Uterus (tissue), 4 donors: ENCODE data around the gene MAB21L4. TPM values are rescaled to one million over a fixed set of nuclear protein-coding genes. Genes with fewer than 3 reads are reported as not detected.

Source experiments
- DNase-seq, 2 donors: peaks; one replicate each; pipeline ENCODE4 v3.0.0-alpha.2; 2019 to 2020
- H3K27ac ChIP-seq, 2 donors: fragments of 200-600 bp; sonication (generic); 1 replicate in 1 of 2; 2 replicates in 1 of 2; pipeline ENCODE4 v1.5.1; 2016 to 2018
- H3K27me3 ChIP-seq, 2 donors: fragments of 200-600 bp; sonication (generic); one replicate each; pipeline ENCODE4 v1.5.1; 2018 to 2019; ENCODE audit warnings: control low read depth in 1 of 2
- H3K36me3 ChIP-seq, 2 donors: fragments of 200-600 bp; sonication (generic); one replicate each; pipeline ENCODE4 v1.5.1; 2019; ENCODE audit warnings: control low read depth in 1 of 2
- H3K4me1 ChIP-seq, 2 donors: fragments of 200-600 bp; sonication (generic); one replicate each; pipeline ENCODE4 v1.5.1; 2018 to 2019; ENCODE audit warnings: control low read depth in 1 of 2
- H3K4me3 ChIP-seq, 2 donors: fragments of 200-600 bp; sonication (generic); 1 replicate in 1 of 2; 2 replicates in 1 of 2; pipeline ENCODE4 v1.5.1; 2018 to 2019; ENCODE audit warnings: mild to moderate bottlenecking in 1 of 2
- H3K9me3 ChIP-seq, 2 donors: fragments of 200-600 bp; sonication (generic); one replicate each; pipeline ENCODE4 v1.5.1; 2019; ENCODE audit warnings: control low read depth in 1 of 2
- CTCF ChIP-seq, 4 experiments: fragments of 200-600 bp in 2 of 4; fragments of 450-650 bp in 2 of 4; sonication (generic) in 2 of 4; IDR thresholded peaks; one replicate each; pipeline ENCODE4 v1.5.1; 2016 to 2019; ENCODE audit warnings: antibody characterized with exemption in 4 of 4, mild to moderate bottlenecking in 2 of 4, moderate library complexity in 1 of 4
- POLR2A ChIP-seq, 2 donors: fragments of 450-650 bp; IDR thresholded peaks; one replicate each; pipeline ENCODE4 v1.6.1; 2016; ENCODE audit warnings: antibody characterized with exemption in 2 of 2, mild to moderate bottlenecking in 1 of 2, moderate library complexity in 1 of 2
- intact Hi-C: fragments of 100-400 bp; cut with DNase I; formaldehyde crosslinking; loops from one replicate; pipeline ENCODE4 v1.15.1; 2023; ENCODE audit warnings: low total_unique reads
- total RNA-seq, 4 donors: library from RNA; depleted of rRNA in 3 of 4; stranded (reverse); fragments of >200 nt in 3 of 4; gene quantifications; one replicate each; pipeline versions ENCODE4 v1.1.0 to v1.2.4, GENCODE V29; 2014 to 2023
- donor health status: DM: yes; HTN: yes; CAD: no.

MAB21L4 gene
- total RNA-seq, 4 donors from 2014 or later, result 0.97 TPM; not detected in 3

- intact Hi-C loops, result no loop called here
- DNase-seq, result no peak
- TF ChIP-seq CTCF (IDR thresholded peaks at IDR 0.05), result no peak
- no peak for TF ChIP-seq POLR2A (IDR thresholded peaks at IDR 0.05)
- H3K9me3 ChIP-seq, result no peaks in the 10 kb centered on the region
- H3K4me3 ChIP-seq, result no peak overlapping the region
- H3K36me3 ChIP-seq, result no peaks in the 10 kb centered on the region
- no peak overlapping the region for H3K27ac ChIP-seq
- H3K4me1 ChIP-seq, result no peaks in the 10 kb centered on the region
- no peaks in the 10 kb centered on the region for H3K27me3 ChIP-seq
Observed at GRCh38 chr2:240894836-240895558, 959 bp downstream of the MAB21L4 start.

GRCh38 chr2:240894006-240894405 is 1.9 kb downstream of the MAB21L4 start:
- no peak overlapping the region for H3K27ac ChIP-seq
- H3K4me1 ChIP-seq, result no peaks in the 10 kb centered on the region
- no peak for TF ChIP-seq CTCF (IDR thresholded peaks at IDR 0.05)
- no peak for TF ChIP-seq POLR2A (IDR thresholded peaks at IDR 0.05)
- H3K27me3 ChIP-seq, result no peaks in the 10 kb centered on the region
- no peaks in the 10 kb centered on the region for H3K36me3 ChIP-seq
- no peak overlapping the region for H3K4me3 ChIP-seq
- DNase-seq, result no peak
- H3K9me3 ChIP-seq, result no peaks in the 10 kb centered on the region
- intact Hi-C loops, result no loop called here

- H3K4me3 ChIP-seq, result no peak overlapping the region
- intact Hi-C loops, result no loop called here
- H3K36me3 ChIP-seq, result no peaks in the 10 kb centered on the region
- no peaks in the 10 kb centered on the region for H3K9me3 ChIP-seq
- H3K27ac ChIP-seq, result no peak overlapping the region
- H3K27me3 ChIP-seq, result no peaks in the 10 kb centered on the region
- no peak for TF ChIP-seq CTCF (IDR thresholded peaks at IDR 0.05)
- TF ChIP-seq POLR2A (IDR thresholded peaks at IDR 0.05), result no peak
- DNase-seq, result no peak
- H3K4me1 ChIP-seq, result no peaks in the 10 kb centered on the region
Observed at GRCh38 chr2:240893363-240893844, 2.6 kb downstream of the MAB21L4 start.

- TF ChIP-seq POLR2A (IDR thresholded peaks at IDR 0.05) (no peak), CTCF (IDR thresholded peaks at IDR 0.05) (no peak)
- no peak overlapping the region for H3K27ac ChIP-seq
Observed at GRCh38 chr2:240892925-240893324, 3.0 kb downstream of the MAB21L4 start.

GRCh38 chr2:240892356-240892755 is 3.6 kb downstream of the MAB21L4 start:
- H3K27ac ChIP-seq, result no peak overlapping the region
- no peak overlapping the region for H3K4me3 ChIP-seq
- no peaks in the 10 kb centered on the region for H3K9me3 ChIP-seq
- no peak for TF ChIP-seq POLR2A (IDR thresholded peaks at IDR 0.05)
- no peak for TF ChIP-seq CTCF (IDR thresholded peaks at IDR 0.05)
- H3K36me3 ChIP-seq, result no peaks in the 10 kb centered on the region
- H3K4me1 ChIP-seq, result no peaks in the 10 kb centered on the region
- no peaks in the 10 kb centered on the region for H3K27me3 ChIP-seq
- no peak for DNase-seq
- intact Hi-C loops, result no loop called here

More at GRCh38 chr2:240892925-240893324, 3.0 kb downstream of the MAB21L4 start:
- Histone ChIP-seq H3K4me3 (no peak overlapping the region), H3K36me3 (no peaks in the 10 kb centered on the region), H3K9me3 (no peaks in the 10 kb centered on the region), H3K27me3 (no peaks in the 10 kb centered on the region), H3K4me1 (no peaks in the 10 kb centered on the region)
- DNase-seq, result no peak
- intact Hi-C loops, result no loop called here
